C4-2B (cell line): ENCODE measurements around the gene FOXJ3.

Experiments
- ZFX ChIP-seq: fragments of 450-650 bp; IDR thresholded peaks from 2 replicates; pipeline ENCODE4 v1.6.1; 2017
- TF ChIP-seq, protein P1 (sequence below): fragments of 450-650 bp; conservative IDR thresholded peaks from 2 replicates; pipeline ENCODE4 v1.5.1; 2017; ENCODE audit warnings: mild to moderate bottlenecking

DNA sequence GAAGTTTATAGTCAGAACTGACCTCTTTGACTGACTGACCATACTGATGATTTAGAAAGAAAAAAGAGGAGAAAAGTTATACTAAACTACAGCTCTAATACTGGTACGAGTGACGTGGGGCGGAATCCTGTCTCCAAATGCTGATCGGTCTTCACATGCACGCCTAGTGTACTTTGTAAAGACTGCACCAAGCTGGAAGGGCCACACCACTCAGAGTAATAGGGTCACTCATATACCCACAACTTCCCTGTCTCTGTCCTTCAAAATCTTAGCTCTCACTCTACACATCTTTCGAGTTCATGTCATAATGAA, 151.1 kb downstream of the FOXJ3 start:
- TF ChIP-seq, protein P1, sequence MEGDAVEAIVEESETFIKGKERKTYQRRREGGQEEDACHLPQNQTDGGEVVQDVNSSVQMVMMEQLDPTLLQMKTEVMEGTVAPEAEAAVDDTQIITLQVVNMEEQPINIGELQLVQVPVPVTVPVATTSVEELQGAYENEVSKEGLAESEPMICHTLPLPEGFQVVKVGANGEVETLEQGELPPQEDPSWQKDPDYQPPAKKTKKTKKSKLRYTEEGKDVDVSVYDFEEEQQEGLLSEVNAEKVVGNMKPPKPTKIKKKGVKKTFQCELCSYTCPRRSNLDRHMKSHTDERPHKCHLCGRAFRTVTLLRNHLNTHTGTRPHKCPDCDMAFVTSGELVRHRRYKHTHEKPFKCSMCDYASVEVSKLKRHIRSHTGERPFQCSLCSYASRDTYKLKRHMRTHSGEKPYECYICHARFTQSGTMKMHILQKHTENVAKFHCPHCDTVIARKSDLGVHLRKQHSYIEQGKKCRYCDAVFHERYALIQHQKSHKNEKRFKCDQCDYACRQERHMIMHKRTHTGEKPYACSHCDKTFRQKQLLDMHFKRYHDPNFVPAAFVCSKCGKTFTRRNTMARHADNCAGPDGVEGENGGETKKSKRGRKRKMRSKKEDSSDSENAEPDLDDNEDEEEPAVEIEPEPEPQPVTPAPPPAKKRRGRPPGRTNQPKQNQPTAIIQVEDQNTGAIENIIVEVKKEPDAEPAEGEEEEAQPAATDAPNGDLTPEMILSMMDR, result no peak
- no peak for TF ChIP-seq ZFX
